GM23338 (cell line): ENCODE results near the gene PSMC3. TPM values are rescaled to one million over a fixed set of nuclear protein-coding genes. Genes with fewer than 3 reads are reported as not detected.

Source experiments
- ATAC-seq: fragments of 200-7000 bp; cut with Tn5 transposase; 3 replicates; pipeline ENCODE4 v1.9.1; 2020
- DNase-seq: peaks from one replicate; pipeline ENCODE4 v3.0.0-alpha.2; 2015; ENCODE audit warnings: low spot score
- H2AFZ ChIP-seq: fragments of 200-600 bp; sonication (generic); 2 replicates; pipeline ENCODE4 v1.8.0; 2016; ENCODE audit warnings: antibody characterized with exemption, mild to moderate bottlenecking, moderate library complexity
- H3F3A ChIP-seq: fragments of 200-600 bp; sonication (generic); replicated peaks from 2 replicates; pipeline ENCODE4 v1.8.0; 2017; ENCODE audit warnings: antibody characterized with exemption, mixed run types, low read depth
- H3K27ac ChIP-seq: fragments of 200-600 bp; sonication (generic); 2 replicates; pipeline ENCODE4 v1.6.1; 2016; ENCODE audit warnings: low read depth
- H3K27me3 ChIP-seq: fragments of 200-600 bp; sonication (generic); 2 replicates; pipeline ENCODE4 v1.8.0; 2016; ENCODE audit warnings: mild to moderate bottlenecking, mixed run types, moderate library complexity; ENCODE audit not compliant: insufficient read depth
- H3K36me3 ChIP-seq: fragments of 200-600 bp; sonication (generic); 2 replicates; pipeline ENCODE4 v1.8.0; 2016; ENCODE audit warnings: mild to moderate bottlenecking; ENCODE audit not compliant: insufficient read depth
- H3K4me1 ChIP-seq: fragments of 200-600 bp; sonication (generic); 2 replicates; pipeline ENCODE4 v1.8.0; 2016; ENCODE audit warnings: mild to moderate bottlenecking, moderate library complexity; ENCODE audit not compliant: insufficient read depth
- H3K4me2 ChIP-seq: fragments of 200-600 bp; sonication (generic); 2 replicates; pipeline ENCODE4 v1.7.1; 2017; ENCODE audit warnings: mixed run types
- H3K4me3 ChIP-seq: fragments of 200-600 bp; sonication (generic); 2 replicates; pipeline ENCODE4 v1.6.1; 2016; ENCODE audit warnings: mixed run types
- H3K79me2 ChIP-seq: fragments of 200-600 bp; sonication (generic); replicated peaks from 2 replicates; pipeline ENCODE4 v1.8.0; 2017; ENCODE audit warnings: mild to moderate bottlenecking; ENCODE audit not compliant: insufficient read depth
- H3K9me2 ChIP-seq: fragments of 200-600 bp; sonication (generic); 2 replicates; pipeline ENCODE4 v1.8.0; 2017; ENCODE audit not compliant: insufficient read depth
- H4K20me1 ChIP-seq: fragments of 200-600 bp; sonication (generic); replicated peaks from 2 replicates; pipeline ENCODE4 v1.8.0; 2017; ENCODE audit warnings: mild to moderate bottlenecking; ENCODE audit not compliant: insufficient read depth
- H3K27ac Mint-ChIP-seq: 2 replicates; pipeline ENCODE4 v1.8.0; 2020; ENCODE audit warnings: inconsistent platforms, mild to moderate bottlenecking, moderate library complexity, mixed read lengths
- H3K27me3 Mint-ChIP-seq: 3 replicates; pipeline ENCODE4 v1.8.0; 2022; ENCODE audit warnings: low read depth, mild to moderate bottlenecking, moderate library complexity, mixed read lengths, inconsistent platforms; ENCODE audit not compliant: insufficient read depth, poor library complexity
- H3K36me3 Mint-ChIP-seq: 3 replicates; pipeline ENCODE4 v1.8.0; 2021; ENCODE audit warnings: low read depth, mild to moderate bottlenecking, inconsistent platforms, moderate library complexity, mixed read lengths
- H3K4me1 Mint-ChIP-seq: 3 replicates; pipeline ENCODE4 v1.8.0; 2020; ENCODE audit warnings: mild to moderate bottlenecking, inconsistent platforms, mixed read lengths
- H3K4me3 Mint-ChIP-seq: 3 replicates; pipeline ENCODE4 v1.8.0; 2021; ENCODE audit warnings: moderate library complexity, mild to moderate bottlenecking, inconsistent platforms, mixed read lengths
- H3K9me3 Mint-ChIP-seq: 3 replicates; pipeline ENCODE4 v1.8.0; 2020; ENCODE audit warnings: moderate library complexity, mild to moderate bottlenecking, inconsistent platforms, mixed read lengths
- CREB1 ChIP-seq: fragments of 250-450 bp; sonication (Bioruptor Pico); IDR thresholded peaks from 2 replicates; pipeline ENCODE4 v1.5.0; 2020; ENCODE audit warnings: low read depth, mild to moderate bottlenecking, moderate library complexity
- ETS1 ChIP-seq: IDR thresholded peaks from 2 replicates; pipeline ENCODE4 v1.6.1; 2016; ENCODE audit warnings: antibody characterized with exemption
- EZH2phosphoT487 ChIP-seq: fragments of 200-600 bp; sonication (generic); IDR thresholded peaks from one replicate; pipeline ENCODE4 v1.8.1; 2018; ENCODE audit warnings: antibody characterized with exemption; ENCODE audit not compliant: unreplicated experiment
- NANOG ChIP-seq: IDR thresholded peaks from 2 replicates; pipeline ENCODE4 v1.6.1; 2016; ENCODE audit warnings: antibody characterized with exemption, borderline replicate concordance
- POLR2AphosphoS5 ChIP-seq: IDR thresholded peaks from 2 replicates; pipeline ENCODE4 v1.6.1; 2016; ENCODE audit warnings: antibody characterized with exemption, low read depth
- REST ChIP-seq: IDR thresholded peaks from one replicate; pipeline ENCODE4 v1.6.1; 2018; ENCODE audit warnings: antibody characterized with exemption; ENCODE audit not compliant: unreplicated experiment
- STAT1 ChIP-seq: IDR thresholded peaks from one replicate; pipeline ENCODE4 v1.6.1; 2016; ENCODE audit warnings: antibody characterized with exemption; ENCODE audit not compliant: unreplicated experiment
- ZNF114 ChIP-seq: fragments of 250-450 bp; sonication (Bioruptor Pico); IDR thresholded peaks from 2 replicates; pipeline ENCODE4 v1.5.0; 2020; ENCODE audit warnings: mild to moderate bottlenecking, moderate library complexity
- ZNF331 ChIP-seq: fragments of 250-450 bp; sonication (Bioruptor Pico); IDR thresholded peaks from 2 replicates; pipeline ENCODE4 v1.5.0; 2020; ENCODE audit warnings: low read depth, mild to moderate bottlenecking, moderate library complexity
- polyA plus RNA-seq: library from polyadenylated mRNA; unstranded; fragments of >200 nt; fragmentation: Nextera tagmentation; extraction: Ambion mirVana; gene quantifications from 2 replicates; pipeline ENCODE4 v1.2.1, GENCODE V29; 2016
- total RNA-seq: library from RNA; depleted of rRNA; stranded (reverse); fragments of >200 nt; shearing (Covaris generic); gene quantifications from 2 replicates; pipeline ENCODE4 v1.2.3, GENCODE V29; 2014
- TF ChIP-seq, protein P1 (sequence below), 2 experiments: fragments of 200-600 bp in 1 of 2; sonication (generic) in 1 of 2; conservative IDR thresholded peaks; 2 replicates each; pipeline versions ENCODE4 v1.5.1 to v1.6.1; 2016 to 2017; ENCODE audit warnings: antibody characterized with exemption in 2 of 2, low read depth in 2 of 2, mild to moderate bottlenecking in 2 of 2, moderate library complexity in 1 of 2

The PSMC3 gene
- total and polyA plus RNA-seq, 2 experiments from 2014 or later = 147 to 190 TPM

DNA sequence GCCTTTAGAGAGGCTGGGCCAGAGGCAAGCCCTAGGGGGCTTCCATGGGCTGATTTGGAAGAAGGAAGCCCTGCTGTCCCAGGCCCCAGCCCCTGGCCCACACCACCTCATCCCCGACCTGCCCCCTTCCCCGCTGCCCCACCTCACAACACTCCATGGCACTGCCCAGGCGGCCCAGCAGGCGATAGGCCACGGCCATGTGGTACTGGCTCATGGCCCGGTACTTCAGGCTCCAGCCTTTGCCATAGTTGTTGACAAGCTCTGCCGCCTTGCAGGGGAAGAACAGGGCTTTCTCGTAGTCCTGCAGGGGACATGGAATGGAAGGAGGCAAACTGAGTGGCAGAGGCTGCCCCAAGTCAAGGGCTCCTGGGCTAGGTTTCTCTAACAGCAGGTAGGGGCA, 16.3 kb upstream of the PSMC3 start (continued):
- TF ChIP-seq REST = no peak
- TF ChIP-seq CREB1 (CRISPR knock-in tag) = no peak
- no peak for TF ChIP-seq POLR2AphosphoS5
- no peak for TF ChIP-seq ZNF331 (CRISPR knock-in tag)

DNA sequence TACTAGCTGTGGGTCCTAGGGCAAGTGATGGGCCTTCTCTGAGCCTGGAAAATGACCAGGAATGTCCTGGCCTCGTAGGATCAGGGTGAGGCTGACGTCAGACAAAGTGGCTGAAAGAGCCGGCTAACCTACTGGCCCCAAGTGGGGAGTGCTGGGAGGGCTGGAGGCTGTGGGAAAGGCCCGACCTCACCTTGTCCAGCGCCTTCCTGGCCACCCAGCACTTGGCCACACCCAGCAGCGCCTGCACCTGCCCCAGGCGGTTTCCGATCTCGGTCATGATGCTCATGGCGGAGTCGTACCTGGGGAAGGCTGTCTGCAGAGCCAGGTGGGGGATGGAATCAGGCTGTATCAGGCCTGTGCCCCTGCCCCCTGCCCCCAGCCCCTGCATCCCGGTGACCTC, 15.2 kb upstream of the PSMC3 start:
- no peaks in the 10 kb centered on the region for H3K4me1 ChIP-seq
- no peaks in the 10 kb centered on the region for H3K9me3 Mint-ChIP-seq
- H4K20me1 ChIP-seq = no peaks in the 10 kb centered on the region
- H3K27ac Mint-ChIP-seq = no peak overlapping the region
- H3K4me1 Mint-ChIP-seq = no peaks in the 10 kb centered on the region
- no peaks in the 10 kb centered on the region for H3K27me3 Mint-ChIP-seq
- no peaks in the 10 kb centered on the region for H3K79me2 ChIP-seq
- no peak for DNase-seq
- no peak overlapping the region for H3K4me3 Mint-ChIP-seq
- H3K36me3 ChIP-seq = no peaks in the 10 kb centered on the region
- ATAC-seq = no peak
- H3K27ac ChIP-seq = no peak overlapping the region
- no peaks in the 10 kb centered on the region for H3K36me3 Mint-ChIP-seq
- no peak overlapping the region for H3K4me2 ChIP-seq
- H3K4me3 ChIP-seq = no peak overlapping the region
- no peaks in the 10 kb centered on the region for H3F3A ChIP-seq
- TF ChIP-seq CREB1 (CRISPR knock-in tag) (no peak), STAT1 (no peak), EZH2phosphoT487 (no peak), NANOG (no peak), ETS1 (no peak), ZNF114 (no peak)
- no peaks in the 10 kb centered on the region for H3K27me3 ChIP-seq
- H2AFZ ChIP-seq = no peak overlapping the region
- H3K9me2 ChIP-seq = no peaks in the 10 kb centered on the region

GRCh38 chr11:47440054-47440476, 13.8 kb upstream of the PSMC3 start:
- Histone ChIP-seq H3K9me2 (no peaks in the 10 kb centered on the region), H3K4me1 (no peaks in the 10 kb centered on the region), H3F3A (no peaks in the 10 kb centered on the region), H3K36me3 (no peaks in the 10 kb centered on the region), H3K4me2 (no peak overlapping the region), H2AFZ (no peak overlapping the region), H4K20me1 (no peaks in the 10 kb centered on the region), H3K4me3 (no peak overlapping the region), H3K79me2 (no peaks in the 10 kb centered on the region), H3K27me3 (no peaks in the 10 kb centered on the region), H3K27ac (no peak overlapping the region)
- TF ChIP-seq NANOG (no peak), REST (no peak), ETS1 (no peak), ZNF331 (CRISPR knock-in tag) (no peak), ZNF114 (no peak)
- TF ChIP-seq, protein P1, sequence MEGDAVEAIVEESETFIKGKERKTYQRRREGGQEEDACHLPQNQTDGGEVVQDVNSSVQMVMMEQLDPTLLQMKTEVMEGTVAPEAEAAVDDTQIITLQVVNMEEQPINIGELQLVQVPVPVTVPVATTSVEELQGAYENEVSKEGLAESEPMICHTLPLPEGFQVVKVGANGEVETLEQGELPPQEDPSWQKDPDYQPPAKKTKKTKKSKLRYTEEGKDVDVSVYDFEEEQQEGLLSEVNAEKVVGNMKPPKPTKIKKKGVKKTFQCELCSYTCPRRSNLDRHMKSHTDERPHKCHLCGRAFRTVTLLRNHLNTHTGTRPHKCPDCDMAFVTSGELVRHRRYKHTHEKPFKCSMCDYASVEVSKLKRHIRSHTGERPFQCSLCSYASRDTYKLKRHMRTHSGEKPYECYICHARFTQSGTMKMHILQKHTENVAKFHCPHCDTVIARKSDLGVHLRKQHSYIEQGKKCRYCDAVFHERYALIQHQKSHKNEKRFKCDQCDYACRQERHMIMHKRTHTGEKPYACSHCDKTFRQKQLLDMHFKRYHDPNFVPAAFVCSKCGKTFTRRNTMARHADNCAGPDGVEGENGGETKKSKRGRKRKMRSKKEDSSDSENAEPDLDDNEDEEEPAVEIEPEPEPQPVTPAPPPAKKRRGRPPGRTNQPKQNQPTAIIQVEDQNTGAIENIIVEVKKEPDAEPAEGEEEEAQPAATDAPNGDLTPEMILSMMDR (conservative IDR thresholded peaks at IDR 0.05; ENCODE audit: low read depth in 2 of 2) = no peak
- H3K4me3 Mint-ChIP-seq = no peak overlapping the region
- no peaks in the 10 kb centered on the region for H3K36me3 Mint-ChIP-seq
- peaks cover 2% of the 10 kb centered on the region for H3K27me3 Mint-ChIP-seq
- ATAC-seq (no peak), DNase-seq (no peak)
- no peaks in the 10 kb centered on the region for H3K4me1 Mint-ChIP-seq
- no peak overlapping the region for H3K27ac Mint-ChIP-seq
- no peaks in the 10 kb centered on the region; the same call in 2 of the 3 replicates for H3K9me3 Mint-ChIP-seq
